D721Med (cell line): ENCODE data around the gene RASAL2.

Experiments
- DNase-seq: peaks from one replicate; pipeline ENCODE4 v3.0.0; 2011; ENCODE audit warnings: low spot score; ENCODE audit not compliant: insufficient read length
- FAIRE-seq: peaks from 2 replicates; lab custom pipeline; 2011; peaks lifted over from hg19 to GRCh38; lab: Jason Lieb, UNC
- CTCF ChIP-seq: IDR thresholded peaks from 2 replicates; pipeline ENCODE4 v1.5.1; 2012; ENCODE audit warnings: mild to moderate bottlenecking, control low read depth; ENCODE audit not compliant: insufficient read depth; ENCODE audit errors: missing control alignments

Gene RASAL2

GRCh38 chr1:178506669-178507068 lies 412.8 kb downstream of the RASAL2 start:
- DNase-seq (no peak), FAIRE-seq (no peak)
- TF ChIP-seq CTCF, result no peak

- no peak for FAIRE-seq
- TF ChIP-seq CTCF, result no peak
- no peak for DNase-seq
Observed at GRCh38 chr1:178509414-178510007, 415.6 kb downstream of the RASAL2 start.

DNA sequence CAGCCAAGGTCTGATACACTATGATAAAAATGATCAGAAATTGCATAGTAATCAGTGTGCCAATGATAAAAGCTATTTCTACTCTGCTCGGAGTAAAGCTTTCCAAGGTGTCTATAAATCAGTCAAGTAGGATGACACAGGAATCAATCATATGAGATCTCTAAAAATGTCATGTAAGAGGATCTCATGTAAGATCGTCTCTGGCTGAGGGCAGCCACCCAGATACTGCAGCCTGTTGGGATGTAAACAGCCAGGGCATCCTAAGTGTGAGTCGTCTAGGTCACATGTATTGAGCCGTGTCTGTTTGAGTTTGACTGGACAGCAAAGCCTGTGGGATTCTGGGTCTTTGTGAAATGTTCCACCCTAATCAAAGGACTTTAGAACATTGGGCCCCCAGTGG lies 416.3 kb downstream of the RASAL2 start:
- no peak for FAIRE-seq
- no peak for DNase-seq
- no peak for TF ChIP-seq CTCF

- TF ChIP-seq CTCF, result no peak
- no peak for DNase-seq
- FAIRE-seq, result no peak
Observed at GRCh38 chr1:178512566-178513277, 418.8 kb downstream of the RASAL2 start, which contains the start of gene TEX35. Gene TEX35 (plus strand): TSS chr1:178513109. CDS start chr1:178513189, 80 bp downstream.

DNA sequence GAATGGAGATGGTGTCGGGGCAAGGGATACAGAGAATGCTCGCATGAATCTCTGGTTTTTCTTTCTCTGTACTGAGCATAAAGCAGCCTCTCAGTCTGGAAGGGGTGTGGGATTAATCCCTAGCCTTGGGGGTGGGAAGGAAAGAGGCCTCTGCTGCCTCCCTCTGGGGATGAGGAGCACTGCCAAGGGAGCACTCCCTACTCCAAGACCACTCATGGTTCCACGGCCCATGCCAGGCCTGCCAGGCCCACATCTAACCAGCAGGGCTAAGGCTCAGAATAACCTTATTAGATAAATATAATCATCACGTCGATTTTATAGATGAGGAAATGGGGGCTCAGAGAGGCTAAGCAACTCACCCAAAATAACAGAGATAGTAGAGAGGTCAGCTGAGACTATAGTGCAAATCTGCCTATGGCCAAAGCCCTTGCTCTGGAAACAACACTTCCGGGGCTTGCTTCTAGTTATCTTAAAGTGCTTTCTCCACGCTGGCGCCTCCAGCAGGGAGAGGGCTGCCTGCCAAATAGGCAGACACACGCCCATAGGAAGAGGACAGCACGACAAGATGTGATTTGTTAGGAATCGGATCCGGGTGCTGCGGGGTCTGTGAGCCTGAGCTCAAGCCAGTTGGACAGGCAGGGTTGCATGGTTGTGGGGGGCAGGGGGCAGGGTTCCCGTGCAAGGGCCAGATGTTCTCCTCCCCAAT lies 419.5 kb downstream of the RASAL2 start:
- no peak for TF ChIP-seq CTCF
- DNase-seq (no peak), FAIRE-seq (no peak)

DNA sequence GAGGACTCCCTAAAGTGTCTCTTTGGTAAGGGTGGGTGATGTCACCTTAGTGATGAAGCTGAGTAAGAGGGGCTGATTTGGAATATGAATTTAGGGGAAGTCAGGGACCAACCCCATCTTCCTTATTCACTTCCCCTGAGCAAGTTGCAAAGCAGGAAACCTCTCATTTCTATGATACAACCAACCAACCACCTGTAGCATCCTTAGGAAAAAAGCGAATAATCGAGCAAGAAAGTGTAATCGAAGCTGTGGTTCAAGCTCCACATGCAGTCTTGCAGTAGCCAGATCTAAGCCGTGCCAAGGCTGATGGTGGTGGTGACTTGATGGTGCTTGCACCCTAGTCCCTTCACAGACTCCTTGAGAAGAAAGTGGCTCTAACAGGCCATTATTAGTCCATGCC lies 422.2 kb downstream of the RASAL2 start:
- no peak for DNase-seq
- no peak for FAIRE-seq
- no peak for TF ChIP-seq CTCF
